ENCODE results near the gene UBE2QL1. TPM values are rescaled to one million over a fixed set of nuclear protein-coding genes. Genes with fewer than 3 reads are reported as not detected.

The UBE2QL1 gene
- total RNA-seq, 1 experiment from 2014 or later, result 0.50 TPM

GRCh38 chr5:6517510-6517909 lies 68.9 kb downstream of the UBE2QL1 start (continued):
- no peak for TF ChIP-seq E2F4 (CRISPR knock-in tag; IDR thresholded peaks at IDR 0.05; ENCODE audit: borderline replicate concordance, low read depth)
- no peak for TF ChIP-seq USF2 (CRISPR knock-in tag; IDR thresholded peaks at IDR 0.05)
- TF ChIP-seq GRHL2 (CRISPR knock-in tag; IDR thresholded peaks at IDR 0.05; ENCODE audit: insufficient replicate concordance, severe bottlenecking), result no peak

- Mint-ChIP-seq H3K4me1 (no peaks in the 10 kb centered on the region), H3K36me3 (no peaks in the 10 kb centered on the region), H3K27ac (no peak overlapping the region), H3K4me3 (no peak overlapping the region), H3K27me3 (ENCODE audit: low read depth) (peaks cover 3% of the 10 kb centered on the region; the same call in 1 of the 2 replicates), H3K9me3 (no peaks in the 10 kb centered on the region)
- POLR2A ChIA-PET, result interaction anchor here (0.6 kb wide), 1 partner anchor 13 kb away, joined by 3 read pairs; no protein-coding TSS in a partner anchor
- ATAC-seq (no peak), DNase-seq (ENCODE audit: low spot score) (no peak)
- CTCF ChIA-PET, result no interaction called here
- TF ChIP-seq ELF4 (CRISPR knock-in tag; IDR thresholded peaks at IDR 0.05; ENCODE audit: low read depth) (no peak), CDX4 (CRISPR knock-in tag; IDR thresholded peaks at IDR 0.05; ENCODE audit: borderline replicate concordance) (no peak), EMX1 (CRISPR knock-in tag; IDR thresholded peaks at IDR 0.05) (no peak), HMGXB4 (CRISPR knock-in tag; IDR thresholded peaks at IDR 0.05) (no peak), TCF7 (CRISPR knock-in tag; IDR thresholded peaks at IDR 0.05; ENCODE audit: low read depth) (no peak), NFATC4 (CRISPR knock-in tag; IDR thresholded peaks at IDR 0.05) (no peak), MXD4 (CRISPR knock-in tag; IDR thresholded peaks at IDR 0.05; ENCODE audit: borderline replicate concordance) (no peak), E2F4 (CRISPR knock-in tag; IDR thresholded peaks at IDR 0.05; ENCODE audit: borderline replicate concordance, low read depth) (no peak), ZMAT4 (CRISPR knock-in tag; IDR thresholded peaks at IDR 0.05) (no peak), ZNF317 (CRISPR knock-in tag; IDR thresholded peaks at IDR 0.05; ENCODE audit: borderline replicate concordance, low read depth) (no peak), FOXK1 (CRISPR knock-in tag; IDR thresholded peaks at IDR 0.05) (no peak), PREB (CRISPR knock-in tag; IDR thresholded peaks at IDR 0.05; ENCODE audit: borderline replicate concordance) (no peak)
These were observed 69.8 kb downstream of the UBE2QL1 start for GRCh38 chr5:6518298-6519057.

- no peak overlapping the region for H3K27ac Mint-ChIP-seq
- POLR2A ChIA-PET, result no interaction called here
- DNase-seq (ENCODE audit: low spot score), result no peak
- H3K9me3 Mint-ChIP-seq, result no peaks in the 10 kb centered on the region
- H3K36me3 Mint-ChIP-seq, result no peaks in the 10 kb centered on the region
- CTCF ChIA-PET, result no interaction called here
- ATAC-seq, result no peak
- peaks cover 3% of the 10 kb centered on the region; the same call in 1 of the 2 replicates for H3K27me3 Mint-ChIP-seq (ENCODE audit: low read depth)
- no peaks in the 10 kb centered on the region for H3K4me1 Mint-ChIP-seq
- no peak overlapping the region for H3K4me3 Mint-ChIP-seq
- TF ChIP-seq ZNF425 (CRISPR knock-in tag; conservative IDR thresholded peaks at IDR 0.05) (no peak), TEAD1 (CRISPR knock-in tag; IDR thresholded peaks at IDR 0.05) (no peak), NR3C1 (CRISPR knock-in tag; conservative IDR thresholded peaks at IDR 0.05; ENCODE audit: low read depth) (no peak), OVOL2 (CRISPR knock-in tag; IDR thresholded peaks at IDR 0.05; ENCODE audit: borderline replicate concordance) (no peak), JAZF1 (CRISPR knock-in tag; IDR thresholded peaks at IDR 0.05) (no peak), ZNF671 (CRISPR knock-in tag; IDR thresholded peaks at IDR 0.05) (no peak), ATF2 (CRISPR knock-in tag; IDR thresholded peaks at IDR 0.05; ENCODE audit: borderline replicate concordance, low read depth) (no peak)
These were observed 71.5 kb downstream of the UBE2QL1 start for GRCh38 chr5:6520201-6520600.

Data from WTC11 (cell line).